ENCODE measurements around the gene MORC1. TPM values are rescaled to one million over a fixed set of nuclear protein-coding genes. Genes with fewer than 3 reads are reported as not detected.
A peak's percentile ranks its signal among the peaks of the same experiment; 100 is the strongest.

The MORC1 gene
- total RNA-seq, 1 experiment from 2014 or later, result not detected

DNA sequence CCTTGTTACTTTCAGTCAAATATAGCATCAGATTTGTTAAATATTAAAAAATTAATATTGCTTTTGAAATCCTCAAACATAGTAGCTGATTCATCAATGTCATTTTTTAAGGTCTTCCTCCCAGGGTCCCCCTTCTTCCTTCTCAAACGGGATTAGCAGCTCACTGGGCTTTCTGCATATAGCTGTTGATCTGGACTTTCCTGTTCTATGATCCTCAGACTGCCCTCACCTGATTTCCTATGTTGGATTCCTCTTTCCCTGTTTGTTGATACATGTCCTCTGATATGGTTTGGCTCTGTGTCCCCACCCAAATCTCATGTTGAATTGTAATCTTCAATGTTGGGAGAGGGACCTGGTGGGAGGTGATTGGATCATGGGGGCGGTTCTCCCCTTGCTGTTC is 170.1 kb downstream of the MORC1 start:
- H3K9me3 Mint-ChIP-seq (ENCODE audit: low read depth, unreplicated experiment), result no peaks in the 10 kb centered on the region
- no peak overlapping the region for H3K27ac Mint-ChIP-seq (ENCODE audit: unreplicated experiment)
- intact Hi-C loops (cut with micrococcal nuclease; ENCODE audit: unreplicated experiment), result no loop called here
- CTCF ChIA-PET, result no interaction called here
- no TSS peak for BruUV-seq (replicated peaks)
- no peak overlapping the region for H3K4me3 Mint-ChIP-seq (ENCODE audit: low read depth, unreplicated experiment)
- no peaks in the 10 kb centered on the region for H3K36me3 Mint-ChIP-seq (ENCODE audit: insufficient read depth, unreplicated experiment)
- peaks cover 22% of the 10 kb centered on the region for H3K4me1 Mint-ChIP-seq (ENCODE audit: low read depth, unreplicated experiment)
- H3K27me3 Mint-ChIP-seq (ENCODE audit: unreplicated experiment), result no peaks in the 10 kb centered on the region
- DNase-seq, result no peak
- TF ChIP-seq, protein P1, sequence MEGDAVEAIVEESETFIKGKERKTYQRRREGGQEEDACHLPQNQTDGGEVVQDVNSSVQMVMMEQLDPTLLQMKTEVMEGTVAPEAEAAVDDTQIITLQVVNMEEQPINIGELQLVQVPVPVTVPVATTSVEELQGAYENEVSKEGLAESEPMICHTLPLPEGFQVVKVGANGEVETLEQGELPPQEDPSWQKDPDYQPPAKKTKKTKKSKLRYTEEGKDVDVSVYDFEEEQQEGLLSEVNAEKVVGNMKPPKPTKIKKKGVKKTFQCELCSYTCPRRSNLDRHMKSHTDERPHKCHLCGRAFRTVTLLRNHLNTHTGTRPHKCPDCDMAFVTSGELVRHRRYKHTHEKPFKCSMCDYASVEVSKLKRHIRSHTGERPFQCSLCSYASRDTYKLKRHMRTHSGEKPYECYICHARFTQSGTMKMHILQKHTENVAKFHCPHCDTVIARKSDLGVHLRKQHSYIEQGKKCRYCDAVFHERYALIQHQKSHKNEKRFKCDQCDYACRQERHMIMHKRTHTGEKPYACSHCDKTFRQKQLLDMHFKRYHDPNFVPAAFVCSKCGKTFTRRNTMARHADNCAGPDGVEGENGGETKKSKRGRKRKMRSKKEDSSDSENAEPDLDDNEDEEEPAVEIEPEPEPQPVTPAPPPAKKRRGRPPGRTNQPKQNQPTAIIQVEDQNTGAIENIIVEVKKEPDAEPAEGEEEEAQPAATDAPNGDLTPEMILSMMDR (IDR thresholded peaks at IDR 0.05; ENCODE audit: unreplicated experiment), result no peak

DNA sequence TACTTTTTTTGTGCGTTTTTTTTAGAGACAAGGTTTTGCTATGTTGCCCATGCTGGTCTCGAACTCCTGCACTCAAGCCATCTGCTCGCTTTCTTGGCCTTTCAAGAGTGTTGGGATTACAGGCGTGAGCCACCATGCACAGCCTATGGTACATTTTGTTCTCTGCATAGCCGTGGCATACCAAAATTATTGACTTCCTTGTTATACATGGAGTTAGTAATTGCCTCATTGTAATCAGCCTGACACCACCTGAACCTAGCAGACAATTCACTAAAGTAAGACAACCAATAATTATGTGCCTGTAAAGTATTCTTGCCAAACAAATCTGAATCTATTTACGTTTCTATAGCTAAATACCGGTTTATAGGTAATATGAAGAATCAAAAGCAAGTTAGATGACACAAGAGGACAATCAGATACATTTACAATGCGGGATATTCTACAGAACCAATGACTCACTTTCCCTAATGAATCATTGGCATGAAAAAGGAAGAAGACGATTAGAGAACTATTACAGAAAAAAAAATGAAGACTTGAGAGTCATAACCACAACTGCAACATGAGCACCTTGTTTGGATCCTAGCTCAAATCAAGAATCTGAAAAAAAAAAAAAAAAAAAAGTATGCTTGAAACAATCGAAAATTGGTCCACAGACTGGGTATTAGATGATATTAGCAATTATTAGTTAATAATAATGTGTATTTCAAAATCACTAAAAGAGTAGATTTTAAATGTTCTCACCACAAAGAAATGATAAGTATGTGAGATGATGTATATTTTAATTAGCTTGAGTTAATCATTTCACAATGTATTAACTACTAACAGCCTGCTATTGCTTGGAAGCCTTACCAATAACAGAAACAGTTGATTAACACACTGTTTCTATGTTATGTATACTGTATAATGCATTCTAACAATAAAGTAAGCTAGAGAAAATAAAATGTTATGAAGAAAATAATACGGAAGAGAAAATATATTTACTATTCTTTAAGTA is 171.3 kb downstream of the MORC1 start:
- H3K27ac Mint-ChIP-seq (ENCODE audit: unreplicated experiment), result peak overlapping the region; percentile 52
- no TSS peak for BruUV-seq (replicated peaks)
- H3K9me3 Mint-ChIP-seq (ENCODE audit: low read depth, unreplicated experiment), result no peaks in the 10 kb centered on the region
- H3K27me3 Mint-ChIP-seq (ENCODE audit: unreplicated experiment), result no peaks in the 10 kb centered on the region
- H3K4me1 Mint-ChIP-seq (ENCODE audit: low read depth, unreplicated experiment), result peaks cover 22% of the 10 kb centered on the region
- TF ChIP-seq, protein P1 (IDR thresholded peaks at IDR 0.05; ENCODE audit: unreplicated experiment), result no peak
- no peaks in the 10 kb centered on the region for H3K36me3 Mint-ChIP-seq (ENCODE audit: insufficient read depth, unreplicated experiment)
- intact Hi-C loops (cut with micrococcal nuclease; ENCODE audit: unreplicated experiment), result no loop called here
- H3K4me3 Mint-ChIP-seq (ENCODE audit: low read depth, unreplicated experiment), result no peak overlapping the region
- no peak for DNase-seq
- CTCF ChIA-PET, result interaction anchor here (0.6 to 1.2 kb wide), 5 partner anchors 8 to 1322 kb away, joined by 3 to 4 read pairs (median 3); no protein-coding TSS in a partner anchor

GRCh38 chr3:108940568-108941263 is 177.2 kb downstream of the MORC1 start:
- H3K36me3 Mint-ChIP-seq (ENCODE audit: insufficient read depth, unreplicated experiment), result no peaks in the 10 kb centered on the region
- peaks cover 13% of the 10 kb centered on the region for H3K4me1 Mint-ChIP-seq (ENCODE audit: low read depth, unreplicated experiment)
- no peak for DNase-seq

GRCh38 chr3:108940166-108940565 is 177.8 kb downstream of the MORC1 start:
- no peaks in the 10 kb centered on the region for H3K36me3 Mint-ChIP-seq (ENCODE audit: insufficient read depth, unreplicated experiment)
- no TSS peak for BruUV-seq (replicated peaks)
- intact Hi-C loops (cut with micrococcal nuclease; ENCODE audit: unreplicated experiment), result no loop called here
- H3K27me3 Mint-ChIP-seq (ENCODE audit: unreplicated experiment), result no peaks in the 10 kb centered on the region
- no peak for DNase-seq
- H3K4me1 Mint-ChIP-seq (ENCODE audit: low read depth, unreplicated experiment), result peaks cover 13% of the 10 kb centered on the region
- H3K27ac Mint-ChIP-seq (ENCODE audit: unreplicated experiment), result no peak overlapping the region
- TF ChIP-seq, protein P1 (IDR thresholded peaks at IDR 0.05; ENCODE audit: unreplicated experiment), result no peak
- CTCF ChIA-PET, result interaction anchor here (1.3 kb wide), 1 partner anchor 84 kb away, joined by 4 read pairs; no protein-coding TSS in a partner anchor
- H3K9me3 Mint-ChIP-seq (ENCODE audit: low read depth, unreplicated experiment), result no peaks in the 10 kb centered on the region
- H3K4me3 Mint-ChIP-seq (ENCODE audit: low read depth, unreplicated experiment), result no peak overlapping the region

More at GRCh38 chr3:108940568-108941263, 177.2 kb downstream of the MORC1 start:
- H3K27me3 Mint-ChIP-seq (ENCODE audit: unreplicated experiment), result no peaks in the 10 kb centered on the region
- no peak overlapping the region for H3K27ac Mint-ChIP-seq (ENCODE audit: unreplicated experiment)
- TF ChIP-seq, protein P1 (IDR thresholded peaks at IDR 0.05; ENCODE audit: unreplicated experiment), result no peak
- CTCF ChIA-PET, result interaction anchor here (1.3 kb wide), 1 partner anchor 83 kb away, joined by 4 read pairs; no protein-coding TSS in a partner anchor
- H3K9me3 Mint-ChIP-seq (ENCODE audit: low read depth, unreplicated experiment), result no peaks in the 10 kb centered on the region
- no peak overlapping the region for H3K4me3 Mint-ChIP-seq (ENCODE audit: low read depth, unreplicated experiment)
- intact Hi-C loops (cut with micrococcal nuclease; ENCODE audit: unreplicated experiment), result no loop called here
- BruUV-seq (replicated peaks), result no TSS peak
